A549 (cell line): ENCODE results near the gene SCUBE1. TPM values are rescaled to one million over a fixed set of nuclear protein-coding genes. Genes with fewer than 3 reads are reported as not detected.

ENCODE experiments used
- ATAC-seq, 2 experiments: fragments of 200-7000 bp in 1 of 2; fragments of >200 bp in 1 of 2; cut with Nextera tagmentation in 1 of 2; cut with Tn5 transposase in 1 of 2; 3 replicates each; pipeline versions ENCODE4 v1.8.0 to v1.9.1; 2018 to 2020; ENCODE audit warnings: mild to moderate bottlenecking in 1 of 2, moderate library complexity in 1 of 2
- CTCF ChIA-PET: fragments of 300-600 bp; sonication (Branson Sonifier 250); formaldehyde crosslinking; extraction: SDS; loops from one replicate; lab custom pipeline; 2021; ENCODE audit warnings: antibody characterized with exemption, inconsistent platforms; lab: Yijun Ruan, JAX
- POLR2A ChIA-PET: fragments of 350-600 bp; formaldehyde crosslinking; extraction: SDS; loops from one replicate; lab custom pipeline; 2021; ENCODE audit warnings: antibody characterized with exemption, inconsistent platforms; lab: Yijun Ruan, JAX
- DNase-seq, 2 experiments: peaks; one replicate each; pipeline versions ENCODE4 v3.0.0 to v3.0.0-alpha.2; 2011 to 2016; ENCODE audit warnings: low read depth in 1 of 2, low spot score in 1 of 2
- FAIRE-seq: peaks from 2 replicates; lab custom pipeline; 2011; peaks lifted over from hg19 to GRCh38; lab: Jason Lieb, UNC
- H3K27ac ChIP-seq, 2 experiments: fragments of >200 bp; sonication (Bioruptor Twin); formaldehyde crosslinking; 3 replicates each; pipeline ENCODE4 v1.5.1; 2016 to 2017
- H3K4me1 ChIP-seq: fragments of >200 bp; sonication (Bioruptor Twin); formaldehyde crosslinking; 3 replicates; pipeline ENCODE4 v1.6.1; 2016
- H3K4me2 ChIP-seq: fragments of >200 bp; sonication (Bioruptor Twin); formaldehyde crosslinking; 3 replicates; pipeline ENCODE4 v1.6.1; 2016
- H3K4me3 ChIP-seq: fragments of >200 bp; sonication (Bioruptor Twin); formaldehyde crosslinking; 3 replicates; pipeline ENCODE4 v1.5.1; 2016
- H3K9me3 ChIP-seq: fragments of >200 bp; sonication (Bioruptor Twin); formaldehyde crosslinking; 3 replicates; pipeline ENCODE4 v1.6.1; 2016
- BHLHE40 ChIP-seq: IDR thresholded peaks from 2 replicates; pipeline ENCODE4 v1.6.1; 2012; ENCODE audit warnings: low read depth, low read length, inconsistent platforms
- CHD4 ChIP-seq: fragments of 200-600 bp; sonication (generic); IDR thresholded peaks from 2 replicates; pipeline ENCODE4 v1.6.1; 2016; ENCODE audit warnings: antibody characterized with exemption, mild to moderate bottlenecking, borderline replicate concordance
- E2F6 ChIP-seq: IDR thresholded peaks from 2 replicates; pipeline ENCODE4 v1.6.1; 2012; ENCODE audit warnings: low read depth, borderline replicate concordance
- EHF ChIP-seq: fragments of 250-450 bp; sonication (Bioruptor Pico); IDR thresholded peaks from 2 replicates; pipeline ENCODE4 v1.5.0; 2020; ENCODE audit warnings: mild to moderate bottlenecking
- EP300 ChIP-seq, 2 experiments: fragments of >200 bp; sonication (Bioruptor Twin); formaldehyde crosslinking; IDR thresholded peaks; 2 replicates in 1 of 2; 3 replicates in 1 of 2; pipeline ENCODE4 v1.6.1; 2016 to 2017
- FOSB ChIP-seq: fragments of 250-450 bp; sonication (Bioruptor Pico); IDR thresholded peaks from 2 replicates; pipeline ENCODE4 v1.5.0; 2020; ENCODE audit warnings: mild to moderate bottlenecking, moderate library complexity
- FOSL2 ChIP-seq, 2 experiments: fragments of 450-650 bp in 1 of 2; fragments of >200 bp in 1 of 2; sonication (Bioruptor Twin) in 1 of 2; formaldehyde crosslinking; IDR thresholded peaks; 2 replicates each; pipeline versions ENCODE4 v1.5.0 to v1.6.1; 2016 to 2020; ENCODE audit warnings: mild to moderate bottlenecking in 1 of 2, moderate library complexity in 1 of 2
- HOXA7 ChIP-seq: fragments of 250-450 bp; sonication (Bioruptor Pico); IDR thresholded peaks from 2 replicates; pipeline ENCODE4 v1.5.0; 2020; ENCODE audit warnings: mild to moderate bottlenecking, moderate library complexity
- HOXB13 ChIP-seq: fragments of 250-450 bp; sonication (Bioruptor Pico); IDR thresholded peaks from 2 replicates; pipeline ENCODE4 v1.5.0; 2020; ENCODE audit warnings: low read depth, mild to moderate bottlenecking, moderate library complexity
- HOXB5 ChIP-seq: fragments of 250-450 bp; sonication (Bioruptor Pico); IDR thresholded peaks from 2 replicates; pipeline ENCODE4 v1.5.0; 2020; ENCODE audit warnings: mild to moderate bottlenecking, moderate library complexity
- JUN ChIP-seq, 2 experiments: fragments of >200 bp; sonication (Bioruptor Twin); formaldehyde crosslinking; IDR thresholded peaks; 2 replicates in 1 of 2; 3 replicates in 1 of 2; pipeline ENCODE4 v1.6.1; 2016 to 2017
- KDM5A ChIP-seq: fragments of 200-600 bp; sonication (generic); IDR thresholded peaks from 2 replicates; pipeline ENCODE4 v1.6.1; 2016; ENCODE audit warnings: antibody characterized with exemption, mild to moderate bottlenecking
- MAZ ChIP-seq: fragments of 150-350 bp; IDR thresholded peaks from 2 replicates; pipeline ENCODE4 v1.6.1; 2014; ENCODE audit warnings: antibody characterized with exemption, low read depth, low read length, borderline replicate concordance
- NFE2L2 ChIP-seq: fragments of 150-350 bp; conservative IDR thresholded peaks from 2 replicates; pipeline ENCODE4 v1.6.1; 2014; ENCODE audit warnings: low read length
- NPAS2 ChIP-seq: fragments of 250-450 bp; sonication (Bioruptor Pico); IDR thresholded peaks from 2 replicates; pipeline ENCODE4 v1.8.0; 2022; ENCODE audit warnings: mild to moderate bottlenecking, moderate library complexity, borderline replicate concordance
- NR3C1 ChIP-seq: fragments of >200 bp; sonication (Bioruptor Twin); formaldehyde crosslinking; IDR thresholded peaks from 3 replicates; pipeline ENCODE4 v1.6.1; 2017
- POLR2AphosphoS2 ChIP-seq: conservative IDR thresholded peaks from 2 replicates; pipeline ENCODE4 v1.6.1; 2012; ENCODE audit warnings: low read length, improper control_type of control experiment, inconsistent platforms
- RAD21 ChIP-seq, 2 experiments: fragments of >200 bp in 1 of 2; sonication (Bioruptor Twin) in 1 of 2; formaldehyde crosslinking in 1 of 2; IDR thresholded peaks in 1 of 2; conservative IDR thresholded peaks in 1 of 2; 2 replicates in 1 of 2; 3 replicates in 1 of 2; pipeline ENCODE4 v1.6.1; 2012 to 2018; ENCODE audit warnings: inconsistent platforms in 1 of 2
- RARB ChIP-seq: fragments of 250-450 bp; sonication (Bioruptor Pico); IDR thresholded peaks from 2 replicates; pipeline ENCODE4 v1.8.0; 2021; ENCODE audit warnings: mild to moderate bottlenecking, moderate library complexity
- RCOR1 ChIP-seq: fragments of 150-350 bp; IDR thresholded peaks from 2 replicates; pipeline ENCODE4 v1.6.1; 2014; ENCODE audit warnings: antibody characterized with exemption, low read length, low read depth
- RNF2 ChIP-seq: fragments of 200-600 bp; sonication (generic); IDR thresholded peaks from 2 replicates; pipeline ENCODE4 v1.6.1; 2016; ENCODE audit warnings: low read depth, mild to moderate bottlenecking, antibody characterized with exemption, moderate library complexity, borderline replicate concordance
- SMC3 ChIP-seq: fragments of >200 bp; sonication (Bioruptor Twin); formaldehyde crosslinking; IDR thresholded peaks from 3 replicates; pipeline ENCODE4 v1.6.1; 2018; ENCODE audit warnings: inconsistent platforms
- TFCP2L1 ChIP-seq: fragments of 250-450 bp; sonication (Bioruptor Pico); IDR thresholded peaks from 2 replicates; pipeline ENCODE4 v1.5.0; 2021; ENCODE audit warnings: mild to moderate bottlenecking
- USF2 ChIP-seq: fragments of 450-650 bp; IDR thresholded peaks from 2 replicates; pipeline ENCODE4 v1.6.1; 2014; ENCODE audit warnings: antibody characterized with exemption
- ZC3H11A ChIP-seq: fragments of 450-650 bp; IDR thresholded peaks from 2 replicates; pipeline ENCODE4 v1.6.1; 2014; ENCODE audit warnings: antibody characterized with exemption, mild to moderate bottlenecking
- WGBS: methylation state at CpG from one replicate; pipeline ENCODE4 v1.1.6; 2017; ENCODE audit errors: missing lambda C conversion rate; 5-methylcytosine and 5-hydroxymethylcytosine counted together
- polyA plus RNA-seq, 4 experiments: library from polyadenylated mRNA; depleted of rRNA in 3 of 4; stranded (reverse); fragments of >200 nt; fragmentation: RNase III in 1 of 4; extraction: RNeasy Plus Mini Kit Qiagen cat#74134 plus additional on column Dnase treatment in 1 of 4; gene quantifications; 2 replicates in 3 of 4; 3 replicates in 1 of 4; pipeline ENCODE4 v1.2.3, GENCODE V29; 2011 to 2017

Gene SCUBE1
- polyA plus RNA-seq, 2 of the 4 experiments (the other 2 are of a cell fraction): 0.01 to 0.12 TPM

- DNase-seq (no peak), ATAC-seq (no peak), FAIRE-seq (no peak)
- 47% methylated on average over 8 of the region's 15 CpGs for WGBS
- no peaks in the 10 kb centered on the region for H3K9me3 ChIP-seq
- ChIA-PET CTCF (interaction anchor here (3.2 kb wide), 1 partner anchor 65 kb away, joined by 15 read pairs; no protein-coding TSS in a partner anchor), POLR2A (no interaction called here)
- peaks cover 4% of the 10 kb centered on the region; the same call in 1 of the 3 replicates for H3K4me1 ChIP-seq
- no peak overlapping the region for H3K4me3 ChIP-seq
- no peak overlapping the region for H3K4me2 ChIP-seq
- H3K27ac ChIP-seq: no peak overlapping the region
- TF ChIP-seq KDM5A: no peak
- no peak for TF ChIP-seq RCOR1
- TF ChIP-seq HOXA7 (CRISPR knock-in tag): no peak
- TF ChIP-seq BHLHE40: no peak
- no peak for TF ChIP-seq RAD21 (conservative IDR thresholded peaks at IDR 0.05 in 1 of 2, IDR thresholded peaks at IDR 0.05 in 1 of 2)
- TF ChIP-seq, all 56 proteins: peak for 0
Observed at GRCh38 chr22:43338766-43339345, 4.3 kb downstream of the SCUBE1 start.

- H3K9me3 ChIP-seq: no peaks in the 10 kb centered on the region
- no peak for TF ChIP-seq HOXB5 (CRISPR knock-in tag)
- no peak for TF ChIP-seq RAD21 (conservative IDR thresholded peaks at IDR 0.05 in 1 of 2, IDR thresholded peaks at IDR 0.05 in 1 of 2)
- TF ChIP-seq TFCP2L1 (CRISPR knock-in tag): no peak
- FAIRE-seq: no peak
- no peak overlapping the region for H3K4me2 ChIP-seq
- 54% methylated on average over 3 of the region's 3 CpGs for WGBS
- H3K4me1 ChIP-seq: peaks cover 3% of the 10 kb centered on the region; the same call in 1 of the 3 replicates
- CTCF ChIA-PET: interaction anchor here (1.4 to 2.6 kb wide), 2 partner anchors 8 to 64 kb away, joined by 5 to 15 read pairs; no protein-coding TSS in a partner anchor
- POLR2A ChIA-PET: no interaction called here
- no peak for ATAC-seq
- H3K4me3 ChIP-seq: no peak overlapping the region
- H3K27ac ChIP-seq: no peak overlapping the region
- DNase-seq: no peak
Observed at GRCh38 chr22:43337946-43338345, 5.2 kb downstream of the SCUBE1 start.

GRCh38 chr22:43337385-43337784 lies 5.8 kb downstream of the SCUBE1 start:
- H3K4me3 ChIP-seq: no peak overlapping the region
- FAIRE-seq (no peak), DNase-seq (no peak), ATAC-seq (no peak)
- TF ChIP-seq SMC3 (no peak), BHLHE40 (no peak), ZC3H11A (no peak), HOXB5 (CRISPR knock-in tag) (no peak), RARB (CRISPR knock-in tag) (no peak), POLR2AphosphoS2 (no peak), FOSL2 (IDR thresholded peaks at IDR 0.05) (no peak), FOSL2 (CRISPR knock-in tag; IDR thresholded peaks at IDR 0.05) (no peak), RNF2 (no peak), EHF (CRISPR knock-in tag) (no peak)
- no peaks in the 10 kb centered on the region for H3K4me1 ChIP-seq
- POLR2A ChIA-PET: no interaction called here
- no peak overlapping the region for H3K27ac ChIP-seq
- H3K9me3 ChIP-seq: no peaks in the 10 kb centered on the region
- H3K4me2 ChIP-seq: no peak overlapping the region
- WGBS: 65% methylated on average over 9 of the region's 11 CpGs
- CTCF ChIA-PET: interaction anchor here (0.9 to 2.6 kb wide), 4 partner anchors 9 to 608 kb away, joined by 3 to 15 read pairs (median 4); no protein-coding TSS in a partner anchor

GRCh38 chr22:43334378-43334777 lies 8.8 kb downstream of the SCUBE1 start:
- ATAC-seq (no peak), FAIRE-seq (no peak), DNase-seq (no peak)
- Histone ChIP-seq H3K27ac (no peak overlapping the region), H3K9me3 (no peaks in the 10 kb centered on the region), H3K4me2 (no peak overlapping the region), H3K4me1 (no peaks in the 10 kb centered on the region), H3K4me3 (no peak overlapping the region)
- ChIA-PET POLR2A (no interaction called here), CTCF (interaction anchor here (0.6 to 1.2 kb wide), 2 partner anchors 12 to 52 kb away, joined by 3 to 4 read pairs; no protein-coding TSS in a partner anchor)
- 30% methylated on average over 4 of the region's 4 CpGs for WGBS
- TF ChIP-seq HOXB13 (CRISPR knock-in tag) (no peak), BHLHE40 (no peak), FOSB (CRISPR knock-in tag) (no peak), NPAS2 (CRISPR knock-in tag) (no peak), ZC3H11A (no peak), EHF (CRISPR knock-in tag) (no peak), RNF2 (no peak), CHD4 (no peak), NFE2L2 (no peak), JUN (IDR thresholded peaks at IDR 0.05) (no peak), EP300 (IDR thresholded peaks at IDR 0.05) (no peak), USF2 (no peak), E2F6 (no peak), NR3C1 (no peak), MAZ (no peak)
